ENCODE measurements around the gene C16orf74.

C16orf74 gene

GRCh38 chr16:85662976-85663830, 87.7 kb downstream of the C16orf74 start:
- Histone ChIP-seq H3K27ac (ENCODE audit: low read length) (no peak overlapping the region), H3K9ac (ENCODE audit: low read depth, low read length) (no peak overlapping the region), H3K27me3 (ENCODE audit: insufficient read depth, low read length) (no peaks in the 10 kb centered on the region), H3K9me3 (ENCODE audit: insufficient read depth, low read depth, low read length) (no peaks in the 10 kb centered on the region), H3K4me3 (ENCODE audit: low read length) (no peak overlapping the region), H3K4me1 (ENCODE audit: insufficient read depth, low read length) (no peaks in the 10 kb centered on the region), H3K36me3 (ENCODE audit: insufficient read depth, low read depth, low read length) (peaks cover 96% of the 10 kb centered on the region)

- Histone ChIP-seq H3K9ac (ENCODE audit: low read depth, low read length) (no peak overlapping the region), H3K27ac (ENCODE audit: low read length) (no peak overlapping the region)
These were observed 88.4 kb downstream of the C16orf74 start for GRCh38 chr16:85662482-85662812.

GRCh38 chr16:85661740-85662481, 89.0 kb downstream of the C16orf74 start:
- H3K27me3 ChIP-seq (ENCODE audit: insufficient read depth, low read length) = no peaks in the 10 kb centered on the region
- H3K27ac ChIP-seq (ENCODE audit: low read length) = no peak overlapping the region
- H3K4me3 ChIP-seq (ENCODE audit: low read length) = no peak overlapping the region
- no peaks in the 10 kb centered on the region for H3K4me1 ChIP-seq (ENCODE audit: insufficient read depth, low read length)
- no peaks in the 10 kb centered on the region for H3K9me3 ChIP-seq (ENCODE audit: insufficient read depth, low read depth, low read length)
- peaks cover 96% of the 10 kb centered on the region for H3K36me3 ChIP-seq (ENCODE audit: insufficient read depth, low read depth, low read length)
- no peak overlapping the region for H3K9ac ChIP-seq (ENCODE audit: low read depth, low read length)

More at GRCh38 chr16:85662482-85662812, 88.4 kb downstream of the C16orf74 start:
- Histone ChIP-seq H3K36me3 (ENCODE audit: insufficient read depth, low read depth, low read length) (peaks cover 96% of the 10 kb centered on the region), H3K27me3 (ENCODE audit: insufficient read depth, low read length) (no peaks in the 10 kb centered on the region), H3K4me1 (ENCODE audit: insufficient read depth, low read length) (no peaks in the 10 kb centered on the region), H3K9me3 (ENCODE audit: insufficient read depth, low read depth, low read length) (no peaks in the 10 kb centered on the region), H3K4me3 (ENCODE audit: low read length) (no peak overlapping the region)

- H3K4me3 ChIP-seq (ENCODE audit: low read length) = no peak overlapping the region
- no peaks in the 10 kb centered on the region for H3K4me1 ChIP-seq (ENCODE audit: insufficient read depth, low read length)
- no peak overlapping the region for H3K9ac ChIP-seq (ENCODE audit: low read depth, low read length)
- no peaks in the 10 kb centered on the region for H3K27me3 ChIP-seq (ENCODE audit: insufficient read depth, low read length)
- H3K36me3 ChIP-seq (ENCODE audit: insufficient read depth, low read depth, low read length) = peaks cover 96% of the 10 kb centered on the region
- H3K27ac ChIP-seq (ENCODE audit: low read length) = no peak overlapping the region
- no peaks in the 10 kb centered on the region for H3K9me3 ChIP-seq (ENCODE audit: insufficient read depth, low read depth, low read length)
These were observed 89.8 kb downstream of the C16orf74 start for GRCh38 chr16:85660843-85661739.

DNA sequence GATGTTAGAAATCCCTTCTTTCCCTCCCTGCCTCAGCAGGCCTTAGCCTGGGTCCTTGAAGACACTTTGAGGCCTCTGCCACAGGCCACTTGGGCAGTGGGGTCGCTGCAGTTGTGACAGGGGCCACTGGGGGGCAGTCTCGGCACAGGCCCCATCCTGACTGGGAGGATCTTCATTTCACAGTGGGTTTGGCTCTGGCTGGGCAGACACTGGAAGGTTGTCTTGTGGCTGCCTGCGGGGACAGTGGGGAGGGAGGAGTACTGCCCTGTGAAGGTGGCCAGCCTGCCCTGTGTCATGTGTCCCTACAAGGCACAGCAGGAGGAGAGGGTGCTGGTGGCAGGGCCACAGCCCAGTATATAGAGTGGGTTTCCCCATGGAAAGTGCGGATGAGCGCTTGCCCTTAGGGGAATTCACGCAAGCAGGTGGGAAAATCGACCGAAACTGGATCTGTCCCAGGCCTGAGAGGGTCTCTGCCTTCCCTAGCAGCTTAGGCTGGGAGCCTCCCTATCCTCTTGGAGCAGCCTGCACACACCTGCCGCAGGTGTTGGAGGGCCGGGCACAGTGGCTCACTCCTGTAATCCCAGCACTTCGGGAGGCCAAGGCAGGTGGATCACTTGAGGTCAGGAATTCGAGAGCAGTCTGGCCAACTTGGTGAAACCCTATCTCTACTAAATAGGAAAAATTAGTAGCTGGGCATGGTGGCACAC, 90.9 kb downstream of the C16orf74 start:
- Histone ChIP-seq H3K27ac (ENCODE audit: low read length) (no peak overlapping the region), H3K9ac (ENCODE audit: low read depth, low read length) (no peak overlapping the region), H3K4me1 (ENCODE audit: insufficient read depth, low read length) (no peaks in the 10 kb centered on the region), H3K36me3 (ENCODE audit: insufficient read depth, low read depth, low read length) (peaks cover 96% of the 10 kb centered on the region), H3K27me3 (ENCODE audit: insufficient read depth, low read length) (no peaks in the 10 kb centered on the region), H3K9me3 (ENCODE audit: insufficient read depth, low read depth, low read length) (no peaks in the 10 kb centered on the region), H3K4me3 (ENCODE audit: low read length) (no peak overlapping the region)

- Histone ChIP-seq H3K4me1 (ENCODE audit: insufficient read depth, low read length) (no peaks in the 10 kb centered on the region), H3K27ac (ENCODE audit: low read length) (no peak overlapping the region), H3K36me3 (ENCODE audit: insufficient read depth, low read depth, low read length) (peaks cover 96% of the 10 kb centered on the region), H3K9me3 (ENCODE audit: insufficient read depth, low read depth, low read length) (no peaks in the 10 kb centered on the region), H3K4me3 (ENCODE audit: low read length) (no peak overlapping the region), H3K9ac (ENCODE audit: low read depth, low read length) (no peak overlapping the region), H3K27me3 (ENCODE audit: insufficient read depth, low read length) (no peaks in the 10 kb centered on the region)
These were observed 91.6 kb downstream of the C16orf74 start for GRCh38 chr16:85659336-85659735.

DNA sequence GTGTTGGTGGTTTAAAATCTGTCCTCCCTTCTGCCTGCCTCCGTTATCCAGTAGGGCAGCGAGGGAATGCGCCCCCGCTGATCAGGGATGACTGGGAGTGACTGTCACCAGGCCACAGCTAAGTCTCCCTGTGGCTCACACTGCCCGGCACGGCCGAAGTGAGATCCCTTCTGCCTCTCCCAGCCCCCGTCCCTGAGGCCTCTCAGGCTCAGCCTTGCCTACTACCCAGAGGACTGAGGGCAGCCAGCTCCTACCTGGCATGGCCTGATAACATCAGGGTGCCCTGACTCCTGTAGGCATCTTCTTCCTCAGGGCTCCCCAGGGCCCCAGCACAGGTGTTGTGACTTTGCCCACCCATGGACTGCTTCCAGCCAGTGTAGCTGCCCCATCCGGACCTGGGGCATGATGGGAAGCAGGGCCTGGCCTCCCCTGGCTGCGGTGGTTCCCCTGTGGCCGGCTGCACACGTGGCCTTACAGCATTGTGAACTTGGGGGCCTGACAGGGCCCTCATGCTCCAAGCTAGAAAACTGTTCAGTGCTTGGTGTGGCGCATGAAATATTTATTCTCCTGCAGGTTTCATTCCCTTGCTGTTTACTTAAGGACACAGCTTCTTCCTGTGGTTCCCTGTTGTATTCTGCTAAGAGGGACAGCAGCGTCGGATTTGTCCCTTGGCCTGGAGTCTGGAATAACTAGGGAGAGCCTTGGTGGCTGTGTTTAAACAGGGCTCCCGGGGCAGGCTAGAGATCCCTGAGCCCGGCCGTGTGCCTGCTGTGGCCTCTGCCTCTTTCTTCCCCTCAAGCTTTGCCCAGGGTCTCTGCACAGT, 92.2 kb downstream of the C16orf74 start:
- Histone ChIP-seq H3K4me1 (ENCODE audit: insufficient read depth, low read length) (no peaks in the 10 kb centered on the region), H3K27ac (ENCODE audit: low read length) (no peak overlapping the region), H3K27me3 (ENCODE audit: insufficient read depth, low read length) (no peaks in the 10 kb centered on the region), H3K36me3 (ENCODE audit: insufficient read depth, low read depth, low read length) (peaks cover 96% of the 10 kb centered on the region), H3K4me3 (ENCODE audit: low read length) (no peak overlapping the region), H3K9me3 (ENCODE audit: insufficient read depth, low read depth, low read length) (no peaks in the 10 kb centered on the region), H3K9ac (ENCODE audit: low read depth, low read length) (no peak overlapping the region)

GRCh38 chr16:85657996-85658395, 92.9 kb downstream of the C16orf74 start:
- no peaks in the 10 kb centered on the region for H3K27me3 ChIP-seq (ENCODE audit: insufficient read depth, low read length)
- H3K4me3 ChIP-seq (ENCODE audit: low read length) = no peak overlapping the region
- no peak overlapping the region for H3K9ac ChIP-seq (ENCODE audit: low read depth, low read length)
- H3K36me3 ChIP-seq (ENCODE audit: insufficient read depth, low read depth, low read length) = peaks cover 90% of the 10 kb centered on the region
- no peaks in the 10 kb centered on the region for H3K9me3 ChIP-seq (ENCODE audit: insufficient read depth, low read depth, low read length)
- no peak overlapping the region for H3K27ac ChIP-seq (ENCODE audit: low read length)
- no peaks in the 10 kb centered on the region for H3K4me1 ChIP-seq (ENCODE audit: insufficient read depth, low read length)
